ENCODE data around the gene WHRN. TPM values are rescaled to one million over a fixed set of nuclear protein-coding genes. Genes with fewer than 3 reads are reported as not detected.

Gene WHRN
- total and polyA plus RNA-seq, 2 of the 8 experiments (the other 6 are each of a cell fraction or from before 2014, with no cell fraction given), result 4.4 to 7.7 TPM

- no peak overlapping the region for H4K5ac ChIP-seq (ENCODE audit: insufficient read length, low read depth, low read length)
- no peak overlapping the region for H2BK5ac ChIP-seq (ENCODE audit: low read depth, low read length)
- H3K27ac ChIP-seq (ENCODE audit: low read depth, low read length), result no peak overlapping the region
- H3K23ac ChIP-seq (ENCODE audit: insufficient read length), result no peak overlapping the region
- 76% methylated on average over 1 of the region's 1 CpG; no CpG with 5 or more reads in 1 of the 2 experiments for WGBS, 2 experiments (ENCODE audit: extremely low coverage in 1 of 2, insufficient coverage in 1 of 2, insufficient read length in 1 of 2, insufficient replicate concordance in 2 of 2, low coverage in 1 of 2, low lambda C conversion rate in 2 of 2, missing lambda C conversion rate in 1 of 2)
- H3K23me2 ChIP-seq (ENCODE audit: low read depth, low read length), result peaks cover 6% of the 10 kb centered on the region; the same call in 1 of the 2 replicates
- H4K91ac ChIP-seq (replicated peaks; ENCODE audit: insufficient read length, low read length), result no peak overlapping the region
- no peak overlapping the region for H3K56ac ChIP-seq (replicated peaks; ENCODE audit: insufficient read length, low read depth, low read length)
- no peaks in the 10 kb centered on the region for H3K27me3 ChIP-seq (replicated peaks in 1 of 4; ENCODE audit: control insufficient read depth in 3 of 4, extremely low read depth in 1 of 4, insufficient read depth in 3 of 4, low read length in 3 of 4)
- H3K79me1 ChIP-seq (ENCODE audit: low read depth, low read length), result no peaks in the 10 kb centered on the region
- H2BK20ac ChIP-seq (ENCODE audit: low read length), result 0 out of 2 replicates have a peak overlapping the region, but pooled peaks have one; percentile 5
- H3K9ac ChIP-seq (replicated peaks in 1 of 4; ENCODE audit: extremely low read depth in 1 of 4, low read depth in 3 of 4, low read length in 3 of 4), result no peak overlapping the region
- H3K4ac ChIP-seq (replicated peaks; ENCODE audit: insufficient read length, low read depth, low read length), result no peak overlapping the region
- no peak overlapping the region for H3K14ac ChIP-seq (ENCODE audit: insufficient read length)
- DNase-seq (ENCODE audit: low read depth in 1 of 2, low spot score in 2 of 2) (no peak), FAIRE-seq (no peak)
- peaks cover 5 to 15% (median 7%) of the 10 kb centered on the region in 4 experiments; a peak in 5 of 7 replicates for H3K4me1 ChIP-seq (replicated peaks in 1 of 4; ENCODE audit: control insufficient read depth in 3 of 4, insufficient read depth in 4 of 4, low read length in 3 of 4)
- H4K8ac ChIP-seq (ENCODE audit: extremely low read depth, insufficient read depth, low read length), result no peak overlapping the region
- POLR2A ChIA-PET (ENCODE audit: partially characterized antibody), result interaction anchor here (0.7 to 1.6 kb wide), 5 partner anchors 9 to 253 kb away, joined by 3 to 4 read pairs (median 3); partner anchors contain the start of gene ATP6V1G1
- H3K18ac ChIP-seq (ENCODE audit: extremely low read depth, low read length), result no peak overlapping the region
- H3K9me3 ChIP-seq (ENCODE audit: insufficient read depth in 2 of 2, low read depth in 1 of 2, low read length in 1 of 2), result no peaks in the 10 kb centered on the region
- no peak overlapping the region for H2AFZ ChIP-seq (ENCODE audit: low read length)
- CTCF ChIA-PET (ENCODE audit: partially characterized antibody), result interaction anchor here (0.7 to 11.0 kb wide), 8 partner anchors 15 to 275 kb away, joined by 3 to 271 read pairs (median 4); partner anchors contain the start of gene WHRN
- no peak overlapping the region for H2BK120ac ChIP-seq (replicated peaks; ENCODE audit: low read depth, low read length)
- peaks cover 0 to 1% of the 10 kb centered on the region in 2 experiments for H4K20me1 ChIP-seq (replicated peaks in 1 of 2; ENCODE audit: control insufficient read depth in 1 of 2, insufficient read depth in 2 of 2, low read length in 2 of 2)
- H3K36me3 ChIP-seq (ENCODE audit: control insufficient read depth in 2 of 4, insufficient read depth in 4 of 4, low read length in 3 of 4), result peaks cover 0 to 7% (median 0%) of the 10 kb centered on the region in 4 experiments; a peak in 2 of 8 replicates
- H3K4me2 ChIP-seq (ENCODE audit: insufficient read depth in 1 of 2, low read depth in 2 of 2, low read length in 2 of 2), result no peak overlapping the region
- 0 out of 4 replicates have a peak, but pooled peaks cover 0 to 3% of the 10 kb centered on the region in 2 experiments for H3K79me2 ChIP-seq (ENCODE audit: control insufficient read depth in 1 of 2, insufficient read depth in 2 of 2, low read length in 2 of 2)
- H2BK12ac ChIP-seq (ENCODE audit: low read depth, low read length), result no peak overlapping the region
- H3K4me3 ChIP-seq (ENCODE audit: extremely low read depth in 1 of 4, insufficient read depth in 2 of 4, low read depth in 3 of 4, low read length in 4 of 4), result no peak overlapping the region
- H2AK5ac ChIP-seq (ENCODE audit: low read depth, low read length), result no peak overlapping the region
- H2BK15ac ChIP-seq (ENCODE audit: low read length), result no peak overlapping the region
- TF ChIP-seq GABPA (IDR thresholded peaks at IDR 0.05; ENCODE audit: borderline replicate concordance, insufficient read depth, low read length), result no peak
- no peak for TF ChIP-seq CTCF (IDR thresholded peaks at IDR 0.05; ENCODE audit: control extremely low read depth in 1 of 3, insufficient read depth in 1 of 3, low read depth in 1 of 3, low read length in 3 of 3)
- TF ChIP-seq SIX5 (IDR thresholded peaks at IDR 0.05; ENCODE audit: low read depth, low read length), result no peak
- no peak for TF ChIP-seq TBP (IDR thresholded peaks at IDR 0.05; ENCODE audit: low read depth, low read length)
- TF ChIP-seq CEBPB (IDR thresholded peaks at IDR 0.05; ENCODE audit: low read depth, low read length), result no peak
- no peak for TF ChIP-seq CTBP2 (IDR thresholded peaks at IDR 0.05; ENCODE audit: borderline replicate concordance, insufficient read depth, insufficient read length, low read length)
- no peak for TF ChIP-seq CBX5 (IDR thresholded peaks at IDR 0.05; ENCODE audit: low read depth, low read length)
- TF ChIP-seq YY1 (IDR thresholded peaks at IDR 0.05; ENCODE audit: low read depth, low read length), result no peak
- TF ChIP-seq SAP30 (IDR thresholded peaks at IDR 0.05; ENCODE audit: insufficient read depth, insufficient replicate concordance, low read length), result no peak
- no peak for TF ChIP-seq EZH2 (IDR thresholded peaks at IDR 0.05; ENCODE audit: low read depth, low read length, severe bottlenecking)
- no peak for TF ChIP-seq POLR2AphosphoS5 (IDR thresholded peaks at IDR 0.05; ENCODE audit: low read depth, low read length)
Measured at GRCh38 chr9:114400219-114400618, 105.1 kb downstream of the WHRN start.

Measured in H1 (cell line).